GM12878 (cell line): ENCODE data around the gene PLPP7. TPM values are rescaled to one million over a fixed set of nuclear protein-coding genes. Genes with fewer than 3 reads are reported as not detected.

Source experiments
- ATAC-seq: fragments of 200-7000 bp; cut with Tn5 transposase; 3 replicates; pipeline ENCODE4 v1.9.1; 2020; ENCODE audit warnings: mild to moderate bottlenecking, moderate library complexity
- BruUV-seq: library from RNA; stranded (reverse); fragments of 400-500 nt; replicated peaks from 2 replicates; lab custom pipeline; 2021; lab: Mats Ljungman, UMichigan
- CTCF ChIA-PET: fragments of 300-600 bp; sonication (Branson Sonifier 250); formaldehyde crosslinking; extraction: SDS; loops from one replicate; lab custom pipeline; 2021; ENCODE audit warnings: inconsistent platforms; lab: Yijun Ruan, JAX
- POLR2A ChIA-PET: fragments of 350-600 bp; formaldehyde crosslinking; extraction: SDS; loops from one replicate; lab custom pipeline; 2021; ENCODE audit warnings: inconsistent platforms; lab: Charles Lee
- RAD21 ChIA-PET: fragments of 300-600 bp; sonication (Branson Sonifier 250); formaldehyde crosslinking; loops from one replicate; lab custom pipeline; 2023; ENCODE audit warnings: antibody characterized with exemption; ENCODE audit not compliant: unreplicated experiment; lab: Charles Lee
- SMC1A ChIA-PET: fragments of 300-600 bp; sonication (Branson Sonifier 250); formaldehyde crosslinking; loops from one replicate; lab custom pipeline; 2023; ENCODE audit not compliant: unreplicated experiment, uncharacterized antibody; lab: Charles Lee
- DNase-seq: peaks from one replicate; pipeline ENCODE4 v3.0.0-alpha.2; 2011; ENCODE audit warnings: low read depth, low spot score
- FAIRE-seq: peaks from 3 replicates; lab custom pipeline; 2011; peaks lifted over from hg19 to GRCh38; lab: Jason Lieb, UNC
- H2AFZ ChIP-seq: 2 replicates; pipeline ENCODE4 v1.6.0; 2011; ENCODE audit warnings: low read depth, low read length, control low read depth; ENCODE audit not compliant: control insufficient read depth
- H3K27ac ChIP-seq: 2 replicates; pipeline ENCODE4 v1.5.1; 2011; ENCODE audit warnings: control low read depth; ENCODE audit not compliant: control insufficient read depth, insufficient read depth
- H3K27me3 ChIP-seq, 2 experiments: replicated peaks in 1 of 2; 2 replicates each; pipeline versions ENCODE4 v1.6.0 to v1.6.1; 2011; ENCODE audit warnings: low read length in 1 of 2; ENCODE audit not compliant: control insufficient read depth in 2 of 2, insufficient read depth in 2 of 2
- H3K36me3 ChIP-seq, 2 experiments: 2 replicates each; pipeline ENCODE4 v1.5.1; 2011; ENCODE audit warnings: low read length in 1 of 2; ENCODE audit not compliant: control insufficient read depth in 2 of 2, insufficient read depth in 2 of 2
- H3K4me1 ChIP-seq: 2 replicates; pipeline ENCODE4 v1.6.1; 2011; ENCODE audit warnings: mild to moderate bottlenecking, low read length, moderate library complexity, mixed read lengths; ENCODE audit not compliant: control insufficient read depth, insufficient read depth
- H3K4me2 ChIP-seq: 2 replicates; pipeline ENCODE4 v1.6.0; 2011; ENCODE audit warnings: control low read depth; ENCODE audit not compliant: control insufficient read depth, insufficient read depth
- H3K4me3 ChIP-seq: fragments of 200-600 bp; sonication (generic); 2 replicates; pipeline ENCODE4 v1.5.1; 2016
- H3K79me2 ChIP-seq: 2 replicates; pipeline ENCODE4 v1.6.0; 2011; ENCODE audit warnings: low read length; ENCODE audit not compliant: control insufficient read depth, insufficient read depth
- H3K9ac ChIP-seq: 2 replicates; pipeline ENCODE4 v1.8.0; 2011; ENCODE audit warnings: low read length, control low read depth, mixed read lengths; ENCODE audit not compliant: control insufficient read depth, insufficient read depth
- H3K9me3 ChIP-seq: replicated peaks from 3 replicates; pipeline ENCODE4 v1.5.1; 2011; ENCODE audit warnings: mild to moderate bottlenecking, low read length; ENCODE audit not compliant: control insufficient read depth, insufficient read depth
- H4K20me1 ChIP-seq: 2 replicates; pipeline ENCODE4 v1.6.0; 2011; ENCODE audit not compliant: control insufficient read depth, insufficient read depth
- CEBPB ChIP-seq, 2 experiments: fragments of 150-350 bp in 1 of 2; IDR thresholded peaks; 2 replicates each; pipeline ENCODE4 v1.6.1; 2012 to 2014; ENCODE audit warnings: low read depth in 2 of 2, low read length in 2 of 2, borderline replicate concordance in 1 of 2, inconsistent platforms in 1 of 2
- CREM ChIP-seq: IDR thresholded peaks from 2 replicates; pipeline ENCODE4 v1.6.1; 2014; ENCODE audit warnings: antibody characterized with exemption, low read depth
- FOXM1 ChIP-seq: IDR thresholded peaks from 2 replicates; pipeline ENCODE4 v1.6.1; 2012; ENCODE audit warnings: low read depth, mild to moderate bottlenecking, inconsistent platforms, low read length, moderate library complexity
- JUND ChIP-seq: IDR thresholded peaks from 2 replicates; pipeline ENCODE4 v1.6.1; 2012; ENCODE audit warnings: low read depth, mild to moderate bottlenecking, low read length, improper control_type of control experiment, moderate library complexity
- MEF2A ChIP-seq: IDR thresholded peaks from 2 replicates; pipeline ENCODE4 v1.6.1; 2011; ENCODE audit warnings: low read depth, mild to moderate bottlenecking, low read length, moderate library complexity; ENCODE audit not compliant: insufficient read depth
- RELB ChIP-seq: fragments of 450-650 bp; IDR thresholded peaks from 2 replicates; pipeline ENCODE4 v1.6.1; 2017; ENCODE audit warnings: low read depth, mild to moderate bottlenecking, moderate library complexity
- SREBF1 ChIP-seq: IDR thresholded peaks from 2 replicates; pipeline ENCODE4 v1.6.1; 2012; ENCODE audit warnings: mild to moderate bottlenecking, low read length
- TARDBP ChIP-seq: IDR thresholded peaks from 2 replicates; pipeline ENCODE4 v1.6.1; 2016; ENCODE audit warnings: borderline replicate concordance
- ZNF217 ChIP-seq: fragments of 450-650 bp; IDR thresholded peaks from 2 replicates; pipeline ENCODE4 v1.6.1; 2017; ENCODE audit warnings: antibody characterized with exemption, mild to moderate bottlenecking
- WGBS: methylation state at CpG from one replicate; pipeline ENCODE4 v1.1.6; 2016; ENCODE audit warnings: low lambda C conversion rate; ENCODE audit not compliant: insufficient replicate concordance, insufficient coverage; ENCODE audit errors: missing lambda C conversion rate; 5-methylcytosine and 5-hydroxymethylcytosine counted together
- in situ Hi-C: fragments of 300-500 bp; cut with MboI; formaldehyde crosslinking; loops from 9 replicates; pipeline ENCODE4 v1.14.3; 2018; ENCODE audit warnings: mixed read lengths
- intact Hi-C: fragments of 100-400 bp; cut with micrococcal nuclease; formaldehyde crosslinking; loops from one replicate; pipeline ENCODE4 v1.14.2; 2022; ENCODE audit not compliant: unreplicated experiment
- polyA plus RNA-seq, 11 experiments: library from polyadenylated mRNA; depleted of rRNA in 4 of 11; unstranded in 6 of 11; stranded (reverse) in 5 of 11; fragments of >200 nt; fragmentation: Nextera tagmentation in 4 of 11; fragmentation: Illumina TruSeq in 1 of 11; extraction: Ambion mirVana in 4 of 11; extraction: Trizol in 1 of 11; gene quantifications; 1 replicate in 1 of 11; 2 replicates in 10 of 11; pipeline versions ENCODE4 v1.2.1 to v1.2.3, GENCODE V29; 2011 to 2016; ENCODE audit warnings: inconsistent platforms in 2 of 11, missing spikeins in 2 of 11, low read depth in 1 of 11
- total RNA-seq, 4 experiments: library from RNA; depleted of rRNA in 3 of 4; stranded (reverse); fragments of >200 nt in 3 of 4; fragmentation: Illumina TruSeq in 1 of 4; extraction: Trizol in 1 of 4; gene quantifications; 2 replicates each; pipeline versions ENCODE4 v1.2.1 to v1.2.3, GENCODE V29; 2013 to 2021
- TF ChIP-seq, protein P1 (sequence below): fragments of 450-650 bp; IDR thresholded peaks from 2 replicates; pipeline ENCODE4 v1.6.1; 2016; ENCODE audit warnings: mild to moderate bottlenecking
- TF ChIP-seq, protein P2 (sequence below): fragments of 450-650 bp; IDR thresholded peaks from 2 replicates; pipeline ENCODE4 v1.6.1; 2017; ENCODE audit warnings: borderline replicate concordance
- TF ChIP-seq, protein P3 (sequence below): IDR thresholded peaks from 2 replicates; pipeline ENCODE4 v1.6.1; 2011; ENCODE audit warnings: borderline replicate concordance, low read depth, mild to moderate bottlenecking, moderate library complexity, mixed read lengths, low read length; ENCODE audit not compliant: insufficient read depth; ENCODE audit errors: extremely low read length

The PLPP7 gene
- total and polyA plus RNA-seq, 10 of the 15 experiments (the other 5 are each of a cell fraction or from before 2014, with no cell fraction given), result 0.05 to 1.0 (median 0.40) TPM; not detected in 3

DNA sequence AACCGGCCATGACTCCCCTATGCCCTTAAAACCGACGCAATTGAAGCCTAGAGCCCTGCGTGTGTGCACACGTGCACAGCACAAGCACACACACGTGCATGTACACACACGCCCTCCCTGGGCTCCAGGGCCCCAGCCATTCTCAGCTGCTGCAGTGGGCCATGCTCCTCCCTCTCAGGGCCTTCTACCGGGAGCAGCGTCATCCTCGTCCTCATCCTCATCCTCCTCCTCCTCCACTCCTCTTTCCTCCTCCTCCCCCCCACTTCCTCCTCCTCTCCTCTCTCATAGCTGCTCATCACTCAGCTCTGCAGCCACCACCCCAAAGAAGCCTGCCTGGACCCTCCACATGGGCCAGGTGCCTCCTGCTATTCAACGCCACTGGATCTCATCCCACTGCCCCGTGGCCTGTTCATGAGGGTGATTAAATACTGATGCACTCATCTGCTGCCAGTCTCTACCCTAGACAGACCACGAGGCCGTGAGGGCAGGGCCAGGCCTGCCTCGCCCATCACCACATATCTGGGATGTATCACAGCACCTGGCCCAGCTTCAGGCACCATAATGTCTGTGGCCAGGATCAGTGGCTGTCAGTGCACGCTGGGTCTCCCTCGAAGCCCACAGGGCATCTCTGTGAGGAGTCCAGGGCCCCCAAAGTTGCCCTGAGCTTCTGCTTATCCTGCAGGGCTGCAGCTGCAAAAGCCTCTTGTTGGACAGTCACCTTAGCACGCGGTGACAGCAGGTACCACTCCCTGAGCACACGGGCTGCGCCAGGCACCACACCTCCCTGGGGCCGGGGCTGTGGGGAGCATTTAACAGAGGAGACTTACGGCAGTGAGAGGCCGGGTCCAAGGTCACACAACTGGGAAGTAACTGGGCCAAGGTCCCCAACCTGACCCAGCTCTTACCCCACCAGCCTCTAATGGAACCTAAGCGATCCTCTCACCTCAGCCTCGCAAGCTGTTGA is 23.0 kb upstream of the PLPP7 start:
- ChIA-PET RAD21 (interaction anchor here (1.5 to 11.6 kb wide), 2 partner anchors 11 to 87 kb away, joined by 3 to 181 read pairs; no protein-coding TSS in a partner anchor), SMC1A (interaction anchor here (1.1 kb wide), 1 partner anchor 10 kb away, joined by 3 read pairs; no protein-coding TSS in a partner anchor), CTCF (interaction anchor here (1.3 kb wide), 1 partner anchor 14 kb away, joined by 4 read pairs; no protein-coding TSS in a partner anchor), POLR2A (interaction anchor here (11.3 kb wide), 1 partner anchor 12 kb away, joined by 267 read pairs; no protein-coding TSS in a partner anchor)
- Histone ChIP-seq H3K9ac (no peak overlapping the region), H3K27ac (no peak overlapping the region), H3K79me2 (peaks cover 70% of the 10 kb centered on the region), H3K9me3 (no peaks in the 10 kb centered on the region), H3K4me2 (no peak overlapping the region), H2AFZ (no peak overlapping the region), H4K20me1 (no peaks in the 10 kb centered on the region), H3K4me1 (peaks cover 46% of the 10 kb centered on the region), H3K27me3 (no peaks in the 10 kb centered on the region), H3K36me3 (peaks cover 0 to 9% of the 10 kb centered on the region in 2 experiments; a peak in 3 of 4 replicates), H3K4me3 (no peak overlapping the region)
- intact Hi-C loops, result no loop called here
- DNase-seq, result no peak
- no peak for ATAC-seq
- WGBS, result 95% methylated on average over 25 of the region's 26 CpGs
- BruUV-seq, result no TSS peak
- no peak for FAIRE-seq
- TF ChIP-seq FOXM1 (no peak), CREM (no peak), ZNF217 (no peak), CEBPB (IDR thresholded peaks at IDR 0.05; ENCODE audit: borderline replicate concordance in 1 of 2, low read depth in 2 of 2, low read length in 2 of 2) (no peak), TARDBP (no peak), SREBF1 (no peak), JUND (no peak), MEF2A (no peak), RELB (no peak)
- TF ChIP-seq, protein P1, sequence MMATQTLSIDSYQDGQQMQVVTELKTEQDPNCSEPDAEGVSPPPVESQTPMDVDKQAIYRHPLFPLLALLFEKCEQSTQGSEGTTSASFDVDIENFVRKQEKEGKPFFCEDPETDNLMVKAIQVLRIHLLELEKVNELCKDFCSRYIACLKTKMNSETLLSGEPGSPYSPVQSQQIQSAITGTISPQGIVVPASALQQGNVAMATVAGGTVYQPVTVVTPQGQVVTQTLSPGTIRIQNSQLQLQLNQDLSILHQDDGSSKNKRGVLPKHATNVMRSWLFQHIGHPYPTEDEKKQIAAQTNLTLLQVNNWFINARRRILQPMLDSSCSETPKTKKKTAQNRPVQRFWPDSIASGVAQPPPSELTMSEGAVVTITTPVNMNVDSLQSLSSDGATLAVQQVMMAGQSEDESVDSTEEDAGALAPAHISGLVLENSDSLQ, result no peak
- TF ChIP-seq, protein P2, sequence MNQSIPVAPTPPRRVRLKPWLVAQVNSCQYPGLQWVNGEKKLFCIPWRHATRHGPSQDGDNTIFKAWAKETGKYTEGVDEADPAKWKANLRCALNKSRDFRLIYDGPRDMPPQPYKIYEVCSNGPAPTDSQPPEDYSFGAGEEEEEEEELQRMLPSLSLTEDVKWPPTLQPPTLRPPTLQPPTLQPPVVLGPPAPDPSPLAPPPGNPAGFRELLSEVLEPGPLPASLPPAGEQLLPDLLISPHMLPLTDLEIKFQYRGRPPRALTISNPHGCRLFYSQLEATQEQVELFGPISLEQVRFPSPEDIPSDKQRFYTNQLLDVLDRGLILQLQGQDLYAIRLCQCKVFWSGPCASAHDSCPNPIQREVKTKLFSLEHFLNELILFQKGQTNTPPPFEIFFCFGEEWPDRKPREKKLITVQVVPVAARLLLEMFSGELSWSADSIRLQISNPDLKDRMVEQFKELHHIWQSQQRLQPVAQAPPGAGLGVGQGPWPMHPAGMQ, result no peak
- TF ChIP-seq, protein P3, sequence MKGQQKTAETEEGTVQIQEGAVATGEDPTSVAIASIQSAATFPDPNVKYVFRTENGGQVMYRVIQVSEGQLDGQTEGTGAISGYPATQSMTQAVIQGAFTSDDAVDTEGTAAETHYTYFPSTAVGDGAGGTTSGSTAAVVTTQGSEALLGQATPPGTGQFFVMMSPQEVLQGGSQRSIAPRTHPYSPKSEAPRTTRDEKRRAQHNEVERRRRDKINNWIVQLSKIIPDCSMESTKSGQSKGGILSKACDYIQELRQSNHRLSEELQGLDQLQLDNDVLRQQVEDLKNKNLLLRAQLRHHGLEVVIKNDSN, result no peak
- in situ Hi-C loops, result loop anchor here (10.0 to 25.0 kb wide), 3 partner anchors 458 to 1871 kb away; partner anchors contain the start of genes C9orf78 and USP20
